ENCODE measurements around the gene BCL11B. TPM values are rescaled to one million over a fixed set of nuclear protein-coding genes. Genes with fewer than 3 reads are reported as not detected.

The BCL11B gene
- total RNA-seq, 2 experiments from 2014 or later, result 48.9 to 49.1 TPM

GRCh38 chr14:99150236-99150635, 121.8 kb downstream of the BCL11B start:
- Mint-ChIP-seq H3K4me3 (no peak overlapping the region), H3K27me3 (no peaks in the 10 kb centered on the region), H3K27ac (no peak overlapping the region), H3K9me3 (no peaks in the 10 kb centered on the region), H3K4me1 (ENCODE audit: low read depth) (no peaks in the 10 kb centered on the region), H3K36me3 (no peaks in the 10 kb centered on the region)
- intact Hi-C loops (cut with micrococcal nuclease), result no loop called here
- ChIA-PET CTCF (interaction anchor here (0.7 kb wide), 1 partner anchor 41 kb away, joined by 3 read pairs; no protein-coding TSS in a partner anchor), POLR2A (no interaction called here)
- DNase-seq, result no peak

DNA sequence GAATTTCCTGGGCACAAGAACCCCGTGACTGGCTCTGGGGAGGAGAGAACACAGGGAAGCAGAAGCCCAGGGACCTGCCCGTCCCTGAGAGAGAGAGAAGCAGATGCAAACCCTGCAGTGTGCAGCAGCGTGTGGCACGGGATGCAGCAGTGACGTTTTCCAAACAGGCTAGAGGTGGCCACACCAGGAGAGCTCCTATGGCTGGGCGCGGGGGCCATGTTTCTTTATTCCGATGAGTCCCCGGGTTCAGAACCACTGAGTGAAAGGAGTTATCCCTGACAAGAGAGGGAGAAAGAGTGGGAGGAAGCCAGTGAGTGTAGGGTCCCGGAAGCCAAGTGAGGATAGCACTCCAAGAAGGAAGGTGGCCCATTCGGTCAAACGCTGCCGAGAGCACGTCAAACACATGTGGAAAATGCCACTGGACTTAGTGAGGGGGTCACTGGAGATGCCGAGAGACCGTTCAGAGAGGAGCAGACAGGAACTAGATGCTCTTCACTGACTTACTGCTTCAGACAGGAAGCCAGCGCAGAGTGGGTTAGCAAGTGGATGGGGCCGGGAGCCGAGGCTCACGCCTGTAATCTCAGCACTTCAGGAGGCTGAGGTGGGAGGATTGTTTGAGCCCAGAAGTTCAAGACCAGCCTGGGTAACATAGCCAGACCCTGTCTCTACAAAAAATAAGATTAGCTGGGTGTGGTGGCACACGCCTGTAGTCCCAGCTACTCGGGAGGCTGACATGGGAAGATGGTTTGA, 123.0 kb downstream of the BCL11B start:
- H3K4me1 Mint-ChIP-seq (ENCODE audit: low read depth), result no peaks in the 10 kb centered on the region
- H3K27me3 Mint-ChIP-seq, result no peaks in the 10 kb centered on the region
- H3K27ac Mint-ChIP-seq, result no peak overlapping the region
- no peaks in the 10 kb centered on the region for H3K9me3 Mint-ChIP-seq
- no peak overlapping the region for H3K4me3 Mint-ChIP-seq
- ChIA-PET CTCF (no interaction called here), POLR2A (no interaction called here)
- intact Hi-C loops (cut with micrococcal nuclease), result no loop called here
- DNase-seq, result no peak
- no peaks in the 10 kb centered on the region for H3K36me3 Mint-ChIP-seq

DNA sequence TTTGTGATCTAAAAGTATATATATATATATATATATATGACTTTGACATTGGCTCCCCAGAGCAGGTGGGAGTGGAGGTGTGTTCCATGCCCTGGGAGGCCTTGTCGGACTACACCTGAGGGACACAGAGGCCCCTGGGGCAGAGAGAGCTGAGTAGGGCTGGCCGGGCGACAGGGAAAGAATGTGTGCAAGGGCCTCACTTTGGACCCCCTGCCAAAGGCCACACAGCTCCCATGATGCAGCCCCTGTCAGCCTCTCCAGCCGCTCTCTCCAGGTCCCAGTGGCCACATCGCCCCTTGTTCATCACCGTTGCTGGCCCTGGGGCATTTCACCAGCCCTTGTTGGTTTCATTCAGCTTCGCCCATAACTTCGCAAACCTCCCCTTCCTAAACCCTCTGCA, 123.9 kb downstream of the BCL11B start:
- Mint-ChIP-seq H3K36me3 (no peaks in the 10 kb centered on the region), H3K27me3 (no peaks in the 10 kb centered on the region), H3K4me3 (no peak overlapping the region), H3K9me3 (no peaks in the 10 kb centered on the region), H3K27ac (no peak overlapping the region), H3K4me1 (ENCODE audit: low read depth) (no peaks in the 10 kb centered on the region)
- DNase-seq, result no peak
- CTCF ChIA-PET, result no interaction called here
- intact Hi-C loops (cut with micrococcal nuclease), result no loop called here
- POLR2A ChIA-PET, result interaction anchor here (0.6 kb wide), 1 partner anchor 571 kb away, joined by 3 read pairs; no protein-coding TSS in a partner anchor

- Mint-ChIP-seq H3K9me3 (no peaks in the 10 kb centered on the region), H3K36me3 (no peaks in the 10 kb centered on the region), H3K4me3 (no peak overlapping the region), H3K27ac (no peak overlapping the region), H3K27me3 (no peaks in the 10 kb centered on the region), H3K4me1 (ENCODE audit: low read depth) (no peaks in the 10 kb centered on the region)
- no peak for DNase-seq
- ChIA-PET POLR2A (interaction anchor here (0.6 kb wide), 1 partner anchor 572 kb away, joined by 3 read pairs; no protein-coding TSS in a partner anchor), CTCF (no interaction called here)
- intact Hi-C loops (cut with micrococcal nuclease), result no loop called here
Measured at GRCh38 chr14:99147366-99147740, 124.6 kb downstream of the BCL11B start.

DNA sequence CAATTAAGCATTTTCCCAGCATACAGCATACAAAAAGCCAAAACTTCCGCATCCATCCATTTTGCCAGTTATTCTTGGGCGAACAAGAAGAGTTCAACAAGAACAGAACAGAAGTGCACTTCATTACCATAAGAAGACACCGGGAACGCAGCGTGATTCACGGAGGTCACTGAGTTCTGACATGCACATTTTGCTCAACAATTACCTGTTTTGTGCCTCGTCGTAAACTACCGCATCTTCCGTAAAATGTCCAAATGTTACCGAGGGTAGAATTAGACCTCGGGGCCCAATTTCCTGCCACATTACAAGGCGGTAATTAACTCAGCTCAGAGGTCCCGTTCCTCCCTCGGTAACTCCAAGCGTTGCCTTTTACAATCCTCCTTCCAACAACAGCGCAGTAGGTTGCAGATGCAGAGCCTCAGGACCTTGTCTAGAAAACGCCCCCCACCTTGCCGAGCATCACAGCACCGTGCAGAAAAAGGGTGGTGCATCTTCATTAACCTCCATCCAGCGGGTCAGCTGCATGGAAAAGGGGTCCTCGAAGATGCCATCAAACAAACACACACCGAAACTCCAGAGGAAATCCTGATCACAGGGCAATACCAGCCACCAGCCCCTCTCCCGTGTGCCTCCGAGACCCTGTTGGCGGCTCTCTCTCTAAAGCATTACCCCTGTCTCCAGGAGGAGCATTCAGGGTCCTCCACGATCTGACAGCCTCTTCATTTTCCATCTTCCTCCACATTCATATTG, 125.2 kb downstream of the BCL11B start:
- CTCF ChIA-PET, result no interaction called here

GRCh38 chr14:99145307-99145706, 126.7 kb downstream of the BCL11B start:
- DNase-seq, result no peak
- H3K27ac Mint-ChIP-seq, result no peak overlapping the region
- intact Hi-C loops (cut with micrococcal nuclease), result no loop called here
- H3K36me3 Mint-ChIP-seq, result no peaks in the 10 kb centered on the region
- H3K9me3 Mint-ChIP-seq, result no peaks in the 10 kb centered on the region
- no peaks in the 10 kb centered on the region for H3K4me1 Mint-ChIP-seq (ENCODE audit: low read depth)
- no peaks in the 10 kb centered on the region for H3K27me3 Mint-ChIP-seq
- ChIA-PET POLR2A (no interaction called here), CTCF (no interaction called here)
- no peak overlapping the region for H3K4me3 Mint-ChIP-seq

More for the DNA sequence above, 125.2 kb downstream of the BCL11B start:
- intact Hi-C loops (cut with micrococcal nuclease), result no loop called here
- no peak for DNase-seq
- Mint-ChIP-seq H3K36me3 (no peaks in the 10 kb centered on the region), H3K9me3 (no peaks in the 10 kb centered on the region), H3K27me3 (no peaks in the 10 kb centered on the region), H3K4me3 (no peak overlapping the region), H3K4me1 (ENCODE audit: low read depth) (no peaks in the 10 kb centered on the region), H3K27ac (no peak overlapping the region)
- POLR2A ChIA-PET, result no interaction called here

- Mint-ChIP-seq H3K4me3 (no peak overlapping the region), H3K27me3 (no peaks in the 10 kb centered on the region), H3K4me1 (ENCODE audit: low read depth) (no peaks in the 10 kb centered on the region), H3K36me3 (no peaks in the 10 kb centered on the region), H3K27ac (no peak overlapping the region), H3K9me3 (no peaks in the 10 kb centered on the region)
- intact Hi-C loops (cut with micrococcal nuclease), result no loop called here
- ChIA-PET POLR2A (no interaction called here), CTCF (no interaction called here)
- no peak for DNase-seq
Measured at GRCh38 chr14:99143793-99144192, 128.2 kb downstream of the BCL11B start.

DNA sequence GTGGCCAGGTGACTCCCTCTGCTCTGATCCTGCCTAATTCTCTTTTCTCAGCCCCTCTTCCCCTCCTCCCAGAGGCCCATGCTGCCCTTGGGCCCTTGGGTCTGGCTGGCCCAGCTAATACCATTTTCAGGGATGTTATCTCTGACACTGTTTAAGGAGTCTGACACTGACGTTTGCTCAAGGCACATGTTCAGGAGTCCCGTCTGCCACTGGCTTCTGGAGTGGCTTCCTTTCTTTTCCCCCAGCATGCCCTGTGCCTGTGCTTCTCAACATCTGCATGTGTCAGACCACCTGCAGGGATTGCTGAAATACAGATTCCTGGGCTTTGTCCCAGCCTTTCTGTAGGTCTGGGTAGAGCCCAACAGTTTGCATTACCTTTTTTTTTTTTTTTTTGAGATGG, 128.9 kb downstream of the BCL11B start:
- no peak for DNase-seq
- H3K27me3 Mint-ChIP-seq, result no peaks in the 10 kb centered on the region
- no peak overlapping the region for H3K27ac Mint-ChIP-seq
- H3K4me3 Mint-ChIP-seq, result no peak overlapping the region
- POLR2A ChIA-PET, result no interaction called here
- H3K9me3 Mint-ChIP-seq, result no peaks in the 10 kb centered on the region
- intact Hi-C loops (cut with micrococcal nuclease), result no loop called here
- CTCF ChIA-PET, result interaction anchor here (0.8 kb wide), 1 partner anchor 120 kb away, joined by 3 read pairs; no protein-coding TSS in a partner anchor
- no peaks in the 10 kb centered on the region for H3K4me1 Mint-ChIP-seq (ENCODE audit: low read depth)
- H3K36me3 Mint-ChIP-seq, result no peaks in the 10 kb centered on the region

DNA sequence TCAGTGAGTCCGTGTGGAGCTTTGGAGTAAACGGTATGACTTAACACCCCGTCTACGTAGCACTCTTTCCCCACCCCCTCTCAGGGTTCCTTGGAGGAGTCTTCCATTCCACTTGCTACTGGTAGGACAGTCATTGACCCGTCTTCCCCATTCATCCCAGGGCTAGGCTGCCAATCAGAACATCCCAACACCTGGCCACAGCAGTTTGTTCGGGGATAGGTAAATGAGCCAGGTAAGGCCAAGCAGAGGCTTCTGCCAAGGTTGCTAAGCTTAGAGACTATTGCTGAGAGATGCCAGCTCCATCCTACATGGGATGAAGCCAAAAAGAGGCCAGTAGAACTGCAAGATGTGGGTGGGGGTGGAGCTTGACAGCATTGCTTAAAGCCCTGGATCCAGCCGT, 130.8 kb downstream of the BCL11B start:
- Mint-ChIP-seq H3K27me3 (no peaks in the 10 kb centered on the region), H3K9me3 (no peaks in the 10 kb centered on the region), H3K36me3 (no peaks in the 10 kb centered on the region), H3K4me1 (ENCODE audit: low read depth) (no peaks in the 10 kb centered on the region), H3K27ac (no peak overlapping the region), H3K4me3 (no peak overlapping the region)
- POLR2A ChIA-PET, result no interaction called here
- no peak for DNase-seq
- intact Hi-C loops (cut with micrococcal nuclease), result no loop called here
- CTCF ChIA-PET, result no interaction called here

- intact Hi-C loops (cut with micrococcal nuclease), result no loop called here
- no peak overlapping the region for H3K27ac Mint-ChIP-seq
- POLR2A ChIA-PET, result no interaction called here
- DNase-seq, result no peak
- no peaks in the 10 kb centered on the region for H3K4me1 Mint-ChIP-seq (ENCODE audit: low read depth)
- no peaks in the 10 kb centered on the region for H3K36me3 Mint-ChIP-seq
- CTCF ChIA-PET, result no interaction called here
- no peaks in the 10 kb centered on the region for H3K27me3 Mint-ChIP-seq
- no peak overlapping the region for H3K4me3 Mint-ChIP-seq
- H3K9me3 Mint-ChIP-seq, result no peaks in the 10 kb centered on the region
Measured at GRCh38 chr14:99138999-99139865, 132.8 kb downstream of the BCL11B start.

DNA sequence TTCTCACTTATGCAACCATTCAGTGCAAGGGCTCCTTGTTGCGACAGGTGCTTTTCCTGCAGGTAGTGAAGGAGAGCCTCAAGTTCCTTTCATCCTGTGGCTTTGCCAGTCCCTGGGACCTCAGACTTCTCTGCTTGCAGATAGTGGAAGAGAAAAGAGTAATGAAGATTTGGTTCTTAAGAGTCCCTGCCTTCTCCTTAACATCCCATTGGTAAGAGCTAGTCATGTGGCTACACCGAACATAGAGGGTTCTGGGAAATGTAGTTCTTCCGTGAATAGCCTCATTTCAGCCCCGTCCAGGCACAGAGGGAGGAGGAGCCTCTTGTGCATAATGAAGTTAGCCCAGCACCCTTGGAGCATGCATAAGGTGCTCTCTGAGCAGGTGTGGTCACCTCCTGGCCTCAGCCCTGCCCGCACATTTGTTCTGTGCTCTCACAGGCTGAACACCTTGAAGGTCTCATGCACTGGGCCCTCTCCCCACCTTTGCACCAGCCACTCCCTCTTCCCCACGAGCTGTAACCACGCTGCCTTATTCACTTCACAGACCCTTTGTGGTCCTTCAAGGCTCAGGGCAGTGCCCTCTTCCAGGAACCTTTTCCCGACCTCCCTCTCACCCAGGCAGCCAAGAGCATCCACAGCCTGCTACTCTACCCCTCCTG, 134.0 kb downstream of the BCL11B start:
- ChIA-PET CTCF (no interaction called here), POLR2A (no interaction called here)
- no peak for DNase-seq
- Mint-ChIP-seq H3K9me3 (no peaks in the 10 kb centered on the region), H3K4me1 (ENCODE audit: low read depth) (no peaks in the 10 kb centered on the region), H3K27me3 (no peaks in the 10 kb centered on the region), H3K27ac (no peak overlapping the region), H3K4me3 (no peak overlapping the region), H3K36me3 (no peaks in the 10 kb centered on the region)
- intact Hi-C loops (cut with micrococcal nuclease), result no loop called here

Data from activated CD4-positive, alpha-beta memory T cell treated with anti-CD3 and anti-CD28 coated beads for 36 hours (primary cell).